ENCODE data around the gene MT1A. TPM values are rescaled to one million over a fixed set of nuclear protein-coding genes. Genes with fewer than 3 reads are reported as not detected.

Gene MT1A
- total and polyA plus RNA-seq, 2 of the 8 experiments (the other 6 are each of a cell fraction or from before 2014, with no cell fraction given) = not detected

DNA sequence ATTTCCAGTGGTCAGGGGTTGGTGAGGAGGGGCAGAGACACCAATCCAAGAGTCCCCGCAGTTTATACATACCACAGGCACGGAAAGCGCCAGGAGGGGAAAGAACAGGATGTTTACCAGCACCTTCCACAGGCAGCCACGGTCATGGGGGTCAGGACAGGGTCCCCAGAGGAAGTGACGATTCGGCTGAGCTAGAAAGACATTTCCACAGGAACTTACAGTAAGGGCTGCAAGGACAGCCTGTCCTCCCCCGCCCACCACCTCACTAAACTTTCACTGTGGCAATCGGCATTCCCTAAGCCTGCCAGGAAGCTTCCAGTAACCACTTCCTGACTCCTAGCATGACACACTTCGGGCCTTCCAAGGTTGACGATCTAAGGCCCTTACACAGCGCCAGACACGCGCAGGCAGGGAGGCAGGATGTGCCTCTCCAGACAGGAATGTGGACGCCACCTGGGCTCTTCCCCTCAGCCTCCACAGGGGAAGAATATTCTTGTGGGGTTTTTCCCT is 31.3 kb upstream of the MT1A start:
- H3K14ac ChIP-seq (ENCODE audit: insufficient read length) = no peak overlapping the region
- H3K36me3 ChIP-seq (ENCODE audit: control insufficient read depth in 2 of 4, insufficient read depth in 4 of 4, low read length in 3 of 4) = no peaks in the 10 kb centered on the region
- H3K18ac ChIP-seq (ENCODE audit: extremely low read depth, low read length) = 0 out of 2 replicates have a peak overlapping the region, but pooled peaks have one; percentile 51
- ChIA-PET POLR2A (ENCODE audit: partially characterized antibody) (interaction anchor here (0.7 to 8.0 kb wide), 5 partner anchors 10 to 74 kb away, joined by 3 to 66 read pairs (median 3); partner anchors contain the start of gene MT1E), CTCF (ENCODE audit: partially characterized antibody) (interaction anchor here (0.9 to 9.2 kb wide), 7 partner anchors 10 to 95 kb away, joined by 3 to 85 read pairs (median 5); partner anchors contain the start of gene MT1E)
- H3K23me2 ChIP-seq (ENCODE audit: low read depth, low read length) = peaks cover 11% of the 10 kb centered on the region; the same call in 1 of the 2 replicates
- H3K56ac ChIP-seq (replicated peaks; ENCODE audit: insufficient read length, low read depth, low read length) = no peak overlapping the region
- H3K79me2 ChIP-seq (ENCODE audit: control insufficient read depth in 1 of 2, insufficient read depth in 2 of 2, low read length in 2 of 2) = no peaks in the 10 kb centered on the region
- DNase-seq (ENCODE audit: low read depth in 1 of 2, low spot score in 2 of 2) (no peak), FAIRE-seq (no peak)
- peak overlapping the region in 1 of 2 experiments; percentile 77; a peak in 1 of 4 replicates for H3K4me2 ChIP-seq (ENCODE audit: insufficient read depth in 1 of 2, low read depth in 2 of 2, low read length in 2 of 2)
- no peak overlapping the region for H2BK5ac ChIP-seq (ENCODE audit: low read depth, low read length)
- H2BK120ac ChIP-seq (replicated peaks; ENCODE audit: low read depth, low read length) = no peak overlapping the region
- no peak overlapping the region for H4K5ac ChIP-seq (ENCODE audit: insufficient read length, low read depth, low read length)
- H2AFZ ChIP-seq (ENCODE audit: low read length) = no peak overlapping the region
- H3K4me1 ChIP-seq (replicated peaks in 1 of 4; ENCODE audit: control insufficient read depth in 3 of 4, insufficient read depth in 4 of 4, low read length in 3 of 4) = peaks cover 7 to 21% (median 10%) of the 10 kb centered on the region in 4 experiments
- no peak overlapping the region for H4K91ac ChIP-seq (replicated peaks; ENCODE audit: insufficient read length, low read length)
- H3K4ac ChIP-seq (replicated peaks; ENCODE audit: insufficient read length, low read depth, low read length) = no peak overlapping the region
- 70% methylated on average over 14 of the region's 14 CpGs; no CpG with 5 or more reads in 1 of the 2 experiments for whole genome bisulfite sequencing, 2 experiments (ENCODE audit: extremely low coverage in 1 of 2, insufficient coverage in 1 of 2, insufficient read length in 1 of 2, insufficient replicate concordance in 2 of 2, low coverage in 1 of 2, low lambda C conversion rate in 2 of 2, missing lambda C conversion rate in 1 of 2)
- peak overlapping the region; percentile 48; the same call in 1 of the 2 replicates for H2BK15ac ChIP-seq (ENCODE audit: low read length)
- no peak overlapping the region for H2BK20ac ChIP-seq (ENCODE audit: low read length)
- no peak overlapping the region for H2AK5ac ChIP-seq (ENCODE audit: low read depth, low read length)
- H3K27me3 ChIP-seq (replicated peaks in 1 of 4; ENCODE audit: control insufficient read depth in 3 of 4, extremely low read depth in 1 of 4, insufficient read depth in 3 of 4, low read length in 3 of 4) = peaks cover 27 to 58% (median 49%) of the 10 kb centered on the region in 4 experiments
- H4K8ac ChIP-seq (ENCODE audit: extremely low read depth, insufficient read depth, low read length) = no peak overlapping the region
- no peak overlapping the region for H3K23ac ChIP-seq (ENCODE audit: insufficient read length)
- no peak overlapping the region for H3K27ac ChIP-seq (ENCODE audit: low read depth, low read length)
- no peak overlapping the region; a peak in 1 of 7 replicates for H3K9ac ChIP-seq (replicated peaks in 1 of 4; ENCODE audit: extremely low read depth in 1 of 4, low read depth in 3 of 4, low read length in 3 of 4)
- peak overlapping the region; percentile 95; the same call in 1 of the 2 replicates for H2BK12ac ChIP-seq (ENCODE audit: low read depth, low read length)
- peaks cover 0 to 2% of the 10 kb centered on the region in 2 experiments for H4K20me1 ChIP-seq (replicated peaks in 1 of 2; ENCODE audit: control insufficient read depth in 1 of 2, insufficient read depth in 2 of 2, low read length in 2 of 2)
- H3K4me3 ChIP-seq (ENCODE audit: extremely low read depth in 1 of 4, insufficient read depth in 2 of 4, low read depth in 3 of 4, low read length in 4 of 4) = no peak overlapping the region
- no peaks in the 10 kb centered on the region for H3K79me1 ChIP-seq (ENCODE audit: low read depth, low read length)
- no peaks in the 10 kb centered on the region for H3K9me3 ChIP-seq (ENCODE audit: insufficient read depth in 2 of 2, low read depth in 1 of 2, low read length in 1 of 2)
- TF ChIP-seq GTF2F1 (IDR thresholded peaks at IDR 0.05; ENCODE audit: borderline replicate concordance, low read depth, low read length) (no peak), TBP (IDR thresholded peaks at IDR 0.05; ENCODE audit: low read depth, low read length) (no peak), RBBP5 (IDR thresholded peaks at IDR 0.05; ENCODE audit: borderline replicate concordance, low read depth, low read length) (no peak), POLR2AphosphoS5 (IDR thresholded peaks at IDR 0.05; ENCODE audit: low read depth, low read length) (no peak), GABPA (IDR thresholded peaks at IDR 0.05; ENCODE audit: borderline replicate concordance, insufficient read depth, low read length) (no peak), SP4 (IDR thresholded peaks at IDR 0.05; ENCODE audit: low read length) (no peak), TAF7 (optimal IDR thresholded peaks at IDR 0.05; ENCODE audit: borderline replicate concordance, low read depth, low read length) (no peak), RAD21 (IDR thresholded peaks at IDR 0.05 in 1 of 2, conservative IDR thresholded peaks at IDR 0.05 in 1 of 2; ENCODE audit: low read depth in 2 of 2, low read length in 2 of 2) (no peak), EGR1 (IDR thresholded peaks at IDR 0.05; ENCODE audit: borderline replicate concordance, low read depth, low read length) (no peak), SP1 (IDR thresholded peaks at IDR 0.05; ENCODE audit: low read depth, low read length) (no peak), CHD2 (IDR thresholded peaks at IDR 0.05; ENCODE audit: low read length) (no peak)
- TF ChIP-seq, protein P1, sequence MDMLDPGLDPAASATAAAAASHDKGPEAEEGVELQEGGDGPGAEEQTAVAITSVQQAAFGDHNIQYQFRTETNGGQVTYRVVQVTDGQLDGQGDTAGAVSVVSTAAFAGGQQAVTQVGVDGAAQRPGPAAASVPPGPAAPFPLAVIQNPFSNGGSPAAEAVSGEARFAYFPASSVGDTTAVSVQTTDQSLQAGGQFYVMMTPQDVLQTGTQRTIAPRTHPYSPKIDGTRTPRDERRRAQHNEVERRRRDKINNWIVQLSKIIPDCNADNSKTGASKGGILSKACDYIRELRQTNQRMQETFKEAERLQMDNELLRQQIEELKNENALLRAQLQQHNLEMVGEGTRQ (IDR thresholded peaks at IDR 0.05; ENCODE audit: low read length) = no peak

All from H1 (cell line).